ES-I3 (cell line): ENCODE data around the gene PIK3C3.

ENCODE experiments used
- H3K36me3 ChIP-seq: 2 replicates; pipeline ENCODE4 v1.6.1; 2013; ENCODE audit warnings: mild to moderate bottlenecking, low read length, control low read depth, moderate library complexity; ENCODE audit not compliant: insufficient read depth
- H3K4me1 ChIP-seq: 2 replicates; pipeline ENCODE4 v1.6.1; 2013; ENCODE audit warnings: mild to moderate bottlenecking, control low read depth, low read length; ENCODE audit not compliant: insufficient read depth
- H3K9ac ChIP-seq: 2 replicates; pipeline ENCODE4 v1.6.1; 2013; ENCODE audit warnings: low read depth, mild to moderate bottlenecking, low read length, moderate library complexity
- H3K9me3 ChIP-seq: 2 replicates; pipeline ENCODE4 v1.6.1; 2013; ENCODE audit warnings: mild to moderate bottlenecking, low read length, moderate library complexity; ENCODE audit not compliant: control insufficient read depth, insufficient read depth

Gene PIK3C3

GRCh38 chr18:42018831-42019230 lies 63.8 kb downstream of the PIK3C3 start:
- H3K9ac ChIP-seq: no peak overlapping the region
- H3K9me3 ChIP-seq: no peaks in the 10 kb centered on the region
- H3K36me3 ChIP-seq: no peaks in the 10 kb centered on the region
- no peaks in the 10 kb centered on the region for H3K4me1 ChIP-seq

DNA sequence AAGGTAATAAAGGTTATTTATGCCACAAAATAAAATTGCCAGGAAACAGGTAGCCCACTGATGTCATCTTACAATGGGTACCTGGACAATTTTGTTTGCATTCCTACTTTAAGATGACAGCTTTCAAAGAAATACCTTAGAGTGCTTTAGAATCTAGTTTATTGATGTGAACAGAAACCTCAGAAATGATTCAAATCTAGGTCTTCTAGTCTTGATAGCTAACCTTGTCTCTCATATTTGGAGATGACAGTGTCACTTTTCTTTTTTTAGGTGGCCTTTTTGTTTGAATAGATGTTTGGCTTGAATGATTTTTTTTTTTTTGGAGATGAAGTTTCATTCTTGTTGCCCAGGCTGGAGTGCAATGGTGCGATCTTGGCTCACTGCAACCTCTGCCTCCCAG lies 69.1 kb downstream of the PIK3C3 start:
- no peaks in the 10 kb centered on the region for H3K9me3 ChIP-seq
- no peaks in the 10 kb centered on the region; the same call in 1 of the 2 replicates for H3K36me3 ChIP-seq
- H3K9ac ChIP-seq: no peak overlapping the region
- no peaks in the 10 kb centered on the region for H3K4me1 ChIP-seq

GRCh38 chr18:42025491-42025890 lies 70.5 kb downstream of the PIK3C3 start:
- Histone ChIP-seq H3K9ac (no peak overlapping the region), H3K36me3 (no peaks in the 10 kb centered on the region; the same call in 1 of the 2 replicates)

DNA sequence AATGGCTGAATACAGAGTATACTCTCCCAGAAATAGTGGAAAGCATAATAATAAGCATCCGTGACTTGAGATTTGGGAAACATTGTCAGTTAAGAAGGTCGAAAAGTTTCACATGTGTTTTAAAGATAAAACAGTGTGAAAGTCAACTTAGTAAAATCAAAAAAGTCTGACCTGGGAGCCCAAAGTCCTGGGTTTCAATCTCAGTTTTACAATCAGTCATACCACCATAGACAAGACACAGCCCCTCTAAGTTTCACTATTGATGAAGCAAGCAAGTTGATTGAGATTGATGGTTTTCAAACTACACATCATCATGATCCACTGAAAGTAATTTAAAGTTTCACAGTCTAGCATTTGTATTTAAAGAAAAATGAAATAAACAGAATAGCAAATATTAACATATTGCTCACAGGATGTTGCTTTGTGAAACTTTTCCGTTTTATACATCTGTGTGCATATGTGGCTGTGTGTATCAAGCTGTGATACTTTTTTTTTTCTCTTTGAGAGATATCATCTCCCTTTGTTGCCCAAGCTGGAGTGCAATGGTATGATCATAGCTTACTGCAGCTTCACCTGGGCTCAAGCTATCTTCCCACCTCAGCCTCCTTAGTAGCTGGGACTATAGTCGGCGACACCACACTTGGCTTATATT lies 71.1 kb downstream of the PIK3C3 start:
- Histone ChIP-seq H3K9me3 (no peaks in the 10 kb centered on the region), H3K4me1 (no peaks in the 10 kb centered on the region), H3K9ac (no peak overlapping the region), H3K36me3 (no peaks in the 10 kb centered on the region; the same call in 1 of the 2 replicates)

More at GRCh38 chr18:42025491-42025890, 70.5 kb downstream of the PIK3C3 start:
- Histone ChIP-seq H3K4me1 (no peaks in the 10 kb centered on the region), H3K9me3 (no peaks in the 10 kb centered on the region)

DNA sequence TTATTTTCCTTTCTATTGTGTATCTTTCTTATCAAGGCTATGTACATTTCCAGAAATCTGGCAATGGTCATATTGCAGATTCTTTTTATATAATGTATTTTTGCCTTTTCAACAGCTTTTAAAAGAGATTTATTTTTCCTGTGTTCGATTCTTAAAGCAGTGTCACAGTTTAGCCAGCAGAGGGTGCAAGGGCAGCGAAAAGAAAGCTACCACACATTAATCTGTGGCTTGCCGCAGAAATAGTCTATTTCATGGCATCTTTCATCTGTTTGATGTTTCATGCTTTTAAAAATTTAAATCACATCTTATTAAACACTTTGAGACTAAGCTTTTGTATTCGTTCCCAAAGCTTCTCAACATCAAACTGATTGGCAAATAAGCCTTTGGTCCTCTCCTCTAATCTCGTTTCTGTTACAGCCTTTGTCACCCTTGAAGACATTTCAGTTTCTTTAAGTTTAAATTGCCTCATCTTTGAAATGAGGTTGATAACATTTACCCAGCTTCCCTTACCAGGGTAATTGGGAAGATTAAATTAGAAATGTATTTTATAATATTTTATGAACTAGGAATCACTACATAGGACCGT lies 73.3 kb downstream of the PIK3C3 start:
- no peaks in the 10 kb centered on the region for H3K9me3 ChIP-seq
- no peaks in the 10 kb centered on the region; the same call in 1 of the 2 replicates for H3K36me3 ChIP-seq
- H3K4me1 ChIP-seq: no peaks in the 10 kb centered on the region
- H3K9ac ChIP-seq: no peak overlapping the region

GRCh38 chr18:42029092-42029491 lies 74.1 kb downstream of the PIK3C3 start:
- Histone ChIP-seq H3K9ac (no peak overlapping the region), H3K4me1 (no peaks in the 10 kb centered on the region), H3K36me3 (no peaks in the 10 kb centered on the region; the same call in 1 of the 2 replicates), H3K9me3 (no peaks in the 10 kb centered on the region)

GRCh38 chr18:42030586-42031182 lies 75.7 kb downstream of the PIK3C3 start:
- no peaks in the 10 kb centered on the region; the same call in 1 of the 2 replicates for H3K36me3 ChIP-seq
- H3K9me3 ChIP-seq: no peaks in the 10 kb centered on the region

DNA sequence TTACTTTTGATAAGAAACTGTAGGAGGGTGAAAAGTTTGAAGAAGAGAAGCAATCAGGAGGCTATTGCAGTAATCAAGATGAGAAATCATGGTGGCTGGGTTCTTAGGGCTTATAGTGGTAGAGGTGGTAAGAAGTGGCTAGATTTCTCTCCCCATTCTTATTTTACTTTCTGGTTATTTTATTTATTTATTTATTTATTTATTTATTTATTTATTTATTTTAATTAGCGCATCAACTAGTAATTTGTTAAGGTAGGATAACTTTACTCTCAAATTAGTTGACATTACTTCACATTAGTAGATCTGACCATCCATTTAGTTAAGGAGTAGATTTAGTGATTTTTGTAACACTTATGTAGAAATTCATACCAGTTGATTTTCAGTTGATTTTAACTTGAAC lies 77.4 kb downstream of the PIK3C3 start:
- Histone ChIP-seq H3K36me3 (no peaks in the 10 kb centered on the region; the same call in 1 of the 2 replicates), H3K9ac (no peak overlapping the region), H3K9me3 (no peaks in the 10 kb centered on the region), H3K4me1 (no peaks in the 10 kb centered on the region)

More at GRCh38 chr18:42030586-42031182, 75.7 kb downstream of the PIK3C3 start:
- Histone ChIP-seq H3K9ac (no peak overlapping the region), H3K4me1 (no peaks in the 10 kb centered on the region)

DNA sequence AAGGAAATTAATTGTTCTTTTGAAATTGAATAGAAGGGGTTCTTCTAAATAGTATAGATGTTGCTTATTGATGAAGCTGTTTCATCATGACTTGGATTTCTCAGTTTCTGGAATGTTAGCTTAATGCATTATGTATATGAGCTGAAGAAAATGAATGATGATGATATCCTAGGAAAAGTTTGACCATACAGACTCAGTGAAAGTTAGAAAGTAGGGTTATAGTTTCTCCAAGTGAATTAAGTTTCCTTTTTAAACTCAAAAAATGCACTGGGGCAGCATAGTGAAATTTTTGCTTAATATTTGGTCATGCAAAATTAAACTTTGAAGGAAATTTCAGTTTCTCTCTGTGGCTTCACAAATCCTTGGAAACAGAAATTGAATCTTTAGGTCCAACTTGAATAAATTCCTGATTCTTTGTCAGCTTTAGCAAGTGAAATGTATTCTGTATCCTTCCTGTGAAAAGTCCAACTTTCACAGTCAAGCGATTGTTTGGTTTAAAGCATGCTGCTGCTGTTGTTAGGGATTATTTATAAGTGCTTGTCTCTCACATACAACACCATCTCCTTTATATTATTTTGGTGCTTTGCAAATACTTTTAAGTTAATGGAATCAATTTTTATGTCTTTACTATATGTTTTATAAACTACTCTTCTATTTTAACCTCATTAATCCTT lies 78.2 kb downstream of the PIK3C3 start:
- no peak overlapping the region for H3K9ac ChIP-seq
- no peaks in the 10 kb centered on the region; the same call in 1 of the 2 replicates for H3K36me3 ChIP-seq
- H3K4me1 ChIP-seq: no peaks in the 10 kb centered on the region
- H3K9me3 ChIP-seq: no peaks in the 10 kb centered on the region

GRCh38 chr18:42038936-42039335 lies 83.9 kb downstream of the PIK3C3 start:
- H3K9ac ChIP-seq: no peak overlapping the region
- no peaks in the 10 kb centered on the region for H3K36me3 ChIP-seq
- no peaks in the 10 kb centered on the region for H3K4me1 ChIP-seq
- no peaks in the 10 kb centered on the region for H3K9me3 ChIP-seq

DNA sequence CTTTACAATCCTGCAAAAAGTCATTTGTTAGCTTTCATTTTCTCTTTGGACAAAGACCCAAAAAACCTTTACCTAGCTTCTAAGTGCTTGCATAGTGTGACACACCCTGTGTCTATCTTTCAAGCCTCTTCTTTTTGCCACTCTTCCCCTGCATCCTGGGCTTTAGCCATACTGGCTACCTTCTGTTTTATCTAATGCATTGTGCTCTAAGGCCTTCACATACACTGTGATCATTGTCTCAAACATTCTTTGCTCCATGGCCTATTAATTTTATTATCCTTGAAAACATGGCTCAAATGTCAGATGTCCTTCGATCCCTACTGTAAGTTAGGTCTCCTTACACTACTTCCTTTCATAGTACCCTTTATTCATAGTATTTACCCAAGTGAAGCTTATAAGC lies 84.4 kb downstream of the PIK3C3 start:
- Histone ChIP-seq H3K4me1 (no peaks in the 10 kb centered on the region), H3K9ac (no peak overlapping the region), H3K9me3 (no peaks in the 10 kb centered on the region), H3K36me3 (no peaks in the 10 kb centered on the region)

GRCh38 chr18:42041793-42042192 lies 86.8 kb downstream of the PIK3C3 start:
- Histone ChIP-seq H3K4me1 (no peaks in the 10 kb centered on the region), H3K9ac (no peak overlapping the region), H3K36me3 (no peaks in the 10 kb centered on the region), H3K9me3 (no peaks in the 10 kb centered on the region)

- Histone ChIP-seq H3K9me3 (no peaks in the 10 kb centered on the region), H3K36me3 (peaks cover 2% of the 10 kb centered on the region), H3K4me1 (no peaks in the 10 kb centered on the region), H3K9ac (no peak overlapping the region)
Observed at GRCh38 chr18:42045346-42045745, 90.3 kb downstream of the PIK3C3 start.

GRCh38 chr18:42047721-42048120 lies 92.7 kb downstream of the PIK3C3 start:
- H3K9ac ChIP-seq: no peak overlapping the region
- H3K4me1 ChIP-seq: no peaks in the 10 kb centered on the region
- H3K9me3 ChIP-seq: no peaks in the 10 kb centered on the region
- peaks cover 3% of the 10 kb centered on the region for H3K36me3 ChIP-seq
